ENCODE measurements around the gene SSUH2.
"Not testable (repeated sequence)": the region's sequence is repeated elsewhere in the genome, so short reads cannot be mapped to it uniquely, and the experiment has no call there.

The SSUH2 gene

GRCh38 chr3:8581806-8582445 lies 62.7 kb downstream of the SSUH2 start:
- TF ChIP-seq CTCF (IDR thresholded peaks at IDR 0.05; ENCODE audit: insufficient read depth, missing control alignments): no peak
- FAIRE-seq (no peak), DNase-seq (ENCODE audit: insufficient read length, low spot score) (no peak)

GRCh38 chr3:8581373-8581772 lies 63.2 kb downstream of the SSUH2 start:
- DNase-seq (ENCODE audit: insufficient read length, low spot score) (no peak), FAIRE-seq (no peak)
- no peak for TF ChIP-seq CTCF (IDR thresholded peaks at IDR 0.05; ENCODE audit: insufficient read depth, missing control alignments)

GRCh38 chr3:8580434-8580833 lies 64.2 kb downstream of the SSUH2 start:
- FAIRE-seq; DNase-seq (ENCODE audit: insufficient read length, low spot score): not testable (repeated sequence)

- FAIRE-seq (no peak), DNase-seq (ENCODE audit: insufficient read length, low spot score) (no peak)
- no peak for TF ChIP-seq CTCF (IDR thresholded peaks at IDR 0.05; ENCODE audit: insufficient read depth, missing control alignments)
Observed at GRCh38 chr3:8579943-8580342, 64.7 kb downstream of the SSUH2 start.

GRCh38 chr3:8579096-8579495 lies 65.5 kb downstream of the SSUH2 start:
- no peak for TF ChIP-seq CTCF (IDR thresholded peaks at IDR 0.05; ENCODE audit: insufficient read depth, missing control alignments)

GRCh38 chr3:8578282-8578681 lies 66.3 kb downstream of the SSUH2 start:
- TF ChIP-seq CTCF (IDR thresholded peaks at IDR 0.05; ENCODE audit: insufficient read depth, missing control alignments): no peak
- no peak for FAIRE-seq

More at GRCh38 chr3:8579096-8579495, 65.5 kb downstream of the SSUH2 start:
- DNase-seq (ENCODE audit: insufficient read length, low spot score): no peak
- FAIRE-seq: no peak

GRCh38 chr3:8576841-8577571 lies 67.6 kb downstream of the SSUH2 start:
- FAIRE-seq (no peak), DNase-seq (ENCODE audit: insufficient read length, low spot score) (no peak)
- TF ChIP-seq CTCF (IDR thresholded peaks at IDR 0.05; ENCODE audit: insufficient read depth, missing control alignments): no peak

More at GRCh38 chr3:8578282-8578681, 66.3 kb downstream of the SSUH2 start:
- DNase-seq (ENCODE audit: insufficient read length, low spot score): no peak
